H9 (cell line): ENCODE results near the gene RNF186. TPM values are rescaled to one million over a fixed set of nuclear protein-coding genes. Genes with fewer than 3 reads are reported as not detected.

Source experiments
- DNase-seq: peaks from one replicate; pipeline ENCODE4 v3.0.0-alpha.2; 2017
- H2AFZ ChIP-seq: one replicate; pipeline ENCODE4 v1.6.1; 2013; ENCODE audit warnings: mild to moderate bottlenecking, low read length, control low read depth, moderate library complexity
- H2AK5ac ChIP-seq: 2 replicates; pipeline ENCODE4 v1.6.1; 2013; ENCODE audit warnings: low read length, control low read depth, mixed read lengths; ENCODE audit not compliant: insufficient read length
- H2BK120ac ChIP-seq: one replicate; pipeline ENCODE4 v1.6.1; 2013; ENCODE audit warnings: low read depth, mild to moderate bottlenecking, low read length, control low read depth, inconsistent platforms; ENCODE audit not compliant: poor library complexity, severe bottlenecking
- H2BK12ac ChIP-seq: 2 replicates; pipeline ENCODE4 v1.6.1; 2013; ENCODE audit warnings: low read length, control low read depth, mixed read lengths, low read depth; ENCODE audit not compliant: insufficient read length
- H2BK15ac ChIP-seq: 2 replicates; pipeline ENCODE4 v1.6.1; 2013; ENCODE audit warnings: low read depth, low read length, control low read depth
- H2BK20ac ChIP-seq: one replicate; pipeline ENCODE4 v1.6.1; 2013; ENCODE audit warnings: low read depth, mild to moderate bottlenecking, low read length, control low read depth, inconsistent platforms; ENCODE audit not compliant: poor library complexity, severe bottlenecking
- H2BK5ac ChIP-seq: 2 replicates; pipeline ENCODE4 v1.6.1; 2013; ENCODE audit warnings: low read length, control low read depth, mixed read lengths; ENCODE audit not compliant: insufficient read length
- H3K14ac ChIP-seq: 2 replicates; pipeline ENCODE4 v1.6.1; 2013; ENCODE audit warnings: low read length, control low read depth; ENCODE audit not compliant: insufficient read depth
- H3K18ac ChIP-seq: 2 replicates; pipeline ENCODE4 v1.6.1; 2013; ENCODE audit warnings: low read depth, mild to moderate bottlenecking, mixed read lengths, low read length, control low read depth; ENCODE audit not compliant: insufficient read length
- H3K23ac ChIP-seq: 2 replicates; pipeline ENCODE4 v1.6.1; 2013; ENCODE audit warnings: low read length, control low read depth, mixed read lengths, low read depth; ENCODE audit not compliant: insufficient read length
- H3K23me2 ChIP-seq: 2 replicates; pipeline ENCODE4 v1.6.1; 2013; ENCODE audit warnings: low read depth, mild to moderate bottlenecking, mixed read lengths, low read length, control low read depth; ENCODE audit not compliant: insufficient read length, poor library complexity, severe bottlenecking
- H3K27ac ChIP-seq: 2 replicates; pipeline ENCODE4 v1.5.1; 2013; ENCODE audit warnings: low read length, control low read depth, mixed read lengths, low read depth; ENCODE audit not compliant: insufficient read length
- H3K27me3 ChIP-seq: 2 replicates; pipeline ENCODE4 v1.6.1; 2013; ENCODE audit warnings: low read length, control low read depth, inconsistent platforms; ENCODE audit not compliant: insufficient read depth
- H3K4ac ChIP-seq: 2 replicates; pipeline ENCODE4 v1.6.1; 2013; ENCODE audit warnings: low read depth, mild to moderate bottlenecking, control low read depth, inconsistent platforms, low read length, moderate library complexity
- H3K4me1 ChIP-seq: 2 replicates; pipeline ENCODE4 v1.6.1; 2013; ENCODE audit warnings: low read length, control low read depth, inconsistent platforms; ENCODE audit not compliant: insufficient read depth
- H3K4me2 ChIP-seq: 2 replicates; pipeline ENCODE4 v1.6.1; 2013; ENCODE audit warnings: low read length, control low read depth, mixed read lengths; ENCODE audit not compliant: insufficient read length, insufficient read depth
- H3K56ac ChIP-seq: 2 replicates; pipeline ENCODE4 v1.6.1; 2013; ENCODE audit warnings: low read depth, mild to moderate bottlenecking, mixed read lengths, low read length, control low read depth; ENCODE audit not compliant: insufficient read length
- H3K79me1 ChIP-seq: 2 replicates; pipeline ENCODE4 v1.6.1; 2013; ENCODE audit warnings: low read depth, mild to moderate bottlenecking, moderate library complexity, low read length, control low read depth, inconsistent platforms; ENCODE audit not compliant: insufficient read depth, poor library complexity, severe bottlenecking
- H3K79me2 ChIP-seq: 2 replicates; pipeline ENCODE4 v1.6.1; 2013; ENCODE audit warnings: low read length, control low read depth, inconsistent platforms; ENCODE audit not compliant: insufficient read depth
- H3K9ac ChIP-seq: 2 replicates; pipeline ENCODE4 v1.6.1; 2013; ENCODE audit warnings: low read length, control low read depth, mixed read lengths; ENCODE audit not compliant: insufficient read length; ENCODE audit errors: extremely low read depth
- H3K9me3 ChIP-seq: one replicate; pipeline ENCODE4 v1.6.1; 2013; ENCODE audit warnings: low read depth, low read length, inconsistent platforms; ENCODE audit not compliant: control insufficient read depth
- H3T11ph ChIP-seq: one replicate; pipeline ENCODE4 v1.6.1; 2013; ENCODE audit warnings: mild to moderate bottlenecking, low read length, control low read depth, inconsistent platforms
- H4K20me1 ChIP-seq: one replicate; pipeline ENCODE4 v1.6.1; 2013; ENCODE audit not compliant: control insufficient read depth, insufficient read length, insufficient read depth
- H4K5ac ChIP-seq: 2 replicates; pipeline ENCODE4 v1.6.1; 2013; ENCODE audit warnings: low read depth, mild to moderate bottlenecking, mixed read lengths, low read length, control low read depth; ENCODE audit not compliant: insufficient read length
- H4K8ac ChIP-seq: replicated peaks from 2 replicates; pipeline ENCODE4 v1.6.1; 2013; ENCODE audit warnings: low read length, control low read depth, mixed read lengths, low read depth; ENCODE audit not compliant: insufficient read length
- H4K91ac ChIP-seq: 2 replicates; pipeline ENCODE4 v1.6.1; 2013; ENCODE audit warnings: low read depth, mild to moderate bottlenecking, moderate library complexity, mixed read lengths, low read length, control low read depth; ENCODE audit not compliant: insufficient read length
- H3K27ac Mint-ChIP-seq, 3 experiments: 2 replicates in 2 of 3; 3 replicates in 1 of 3; pipeline ENCODE4 v1.8.0; 2020 to 2021; ENCODE audit warnings: mixed read lengths in 3 of 3, mild to moderate bottlenecking in 1 of 3, moderate library complexity in 1 of 3
- H3K27me3 Mint-ChIP-seq: 2 replicates; pipeline ENCODE4 v1.8.0; 2021; ENCODE audit warnings: low read depth, mild to moderate bottlenecking, moderate library complexity, mixed read lengths
- H3K36me3 Mint-ChIP-seq, 3 experiments: 2 replicates in 2 of 3; 3 replicates in 1 of 3; pipeline ENCODE4 v1.8.0; 2020 to 2021; ENCODE audit warnings: low read depth in 3 of 3, mixed read lengths in 3 of 3; ENCODE audit not compliant: insufficient read depth in 1 of 3
- H3K4me1 Mint-ChIP-seq, 2 experiments: 2 replicates each; pipeline ENCODE4 v1.8.0; 2020; ENCODE audit warnings: mixed read lengths in 2 of 2
- H3K4me3 Mint-ChIP-seq, 2 experiments: 2 replicates in 1 of 2; 3 replicates in 1 of 2; pipeline ENCODE4 v1.8.0; 2020 to 2021; ENCODE audit warnings: mild to moderate bottlenecking in 2 of 2, mixed read lengths in 2 of 2, moderate library complexity in 1 of 2
- H3K9me3 Mint-ChIP-seq, 2 experiments: 2 replicates in 1 of 2; 3 replicates in 1 of 2; pipeline ENCODE4 v1.8.0; 2020; ENCODE audit warnings: mild to moderate bottlenecking in 2 of 2, mixed read lengths in 2 of 2, moderate library complexity in 1 of 2
- CTCF ChIP-seq: fragments of 200-600 bp; sonication (generic); conservative IDR thresholded peaks from 3 replicates; pipeline ENCODE4 v1.8.0; 2021; ENCODE audit warnings: antibody characterized with exemption, mild to moderate bottlenecking
- WGBS: extraction: QIAGEN DNeasy Blood & Tissue Kit; methylation state at CpG from one replicate; pipeline ENCODE4 v1.1.7; 2013; ENCODE audit warnings: missing lambda C conversion rate, low lambda C conversion rate, mixed read lengths; ENCODE audit not compliant: insufficient read length; ENCODE audit errors: extremely low coverage; 5-methylcytosine and 5-hydroxymethylcytosine counted together
- total RNA-seq: library from RNA; stranded (reverse); gene quantifications from 2 replicates; pipeline ENCODE4 v1.2.1, GENCODE V29; 2021

Gene RNF186
- total RNA-seq, 1 experiment from 2014 or later, result not detected

GRCh38 chr1:19813643-19813960 lies 1.5 kb downstream of the RNF186 start:
- Histone ChIP-seq H3K27ac (no peak overlapping the region), H2AK5ac (no peak overlapping the region), H3T11ph (no peak overlapping the region), H3K23me2 (no peaks in the 10 kb centered on the region), H3K23ac (no peak overlapping the region), H4K20me1 (no peaks in the 10 kb centered on the region), H3K14ac (no peak overlapping the region; the same call in 1 of the 2 replicates), H4K91ac (no peak overlapping the region), H4K8ac (no peak overlapping the region), H2BK20ac (no peak overlapping the region), H3K9ac (no peak overlapping the region), H3K27me3 (no peaks in the 10 kb centered on the region), H2BK120ac (no peak overlapping the region), H3K56ac (no peak overlapping the region), H2BK5ac (no peak overlapping the region), H3K79me1 (no peaks in the 10 kb centered on the region), H3K4me2 (no peak overlapping the region), H3K4ac (no peak overlapping the region), H2AFZ (no peak overlapping the region), H3K4me1 (peaks cover 12% of the 10 kb centered on the region; the same call in 1 of the 2 replicates), H2BK12ac (no peak overlapping the region), H3K18ac (no peak overlapping the region), H3K9me3 (no peaks in the 10 kb centered on the region), H4K5ac (no peak overlapping the region), H3K79me2 (no peaks in the 10 kb centered on the region), H2BK15ac (no peak overlapping the region)
- Mint-ChIP-seq H3K36me3 (peaks cover 4 to 6% (median 4%) of the 10 kb centered on the region in 3 experiments; a peak in 4 of 7 replicates), H3K27ac (no peak overlapping the region), H3K4me3 (no peak overlapping the region), H3K4me1 (peaks cover 46 to 52% of the 10 kb centered on the region in 2 experiments), H3K9me3 (peaks cover 9% of the 10 kb centered on the region in 2 experiments; a peak in 4 of 5 replicates), H3K27me3 (peaks cover 15% of the 10 kb centered on the region)
- DNase-seq, result no peak
- no CpG with 5 or more reads among the region's 4 CpGs for WGBS
- TF ChIP-seq CTCF, result no peak
